ENCODE data around the gene RBM20. TPM values are rescaled to one million over a fixed set of nuclear protein-coding genes. Genes with fewer than 3 reads are reported as not detected.

RBM20 gene
- total RNA-seq, 1 experiment from 2014 or later, result 0.11 TPM

- H3K4me2 ChIP-seq, result no peak overlapping the region
- H3K9me2 ChIP-seq (ENCODE audit: insufficient read depth), result no peaks in the 10 kb centered on the region
- H3K27ac ChIP-seq, result no peak overlapping the region
- no peaks in the 10 kb centered on the region for H4K20me1 ChIP-seq (ENCODE audit: insufficient read depth)
- no peaks in the 10 kb centered on the region for H3K36me3 ChIP-seq (ENCODE audit: low read depth)
- no TSS peak for BruUV-seq (replicated peaks)
- CTCF ChIA-PET, result no interaction called here
- intact Hi-C loops (cut with micrococcal nuclease; ENCODE audit: unreplicated experiment), result no loop called here
- TF ChIP-seq EZH2 (IDR thresholded peaks at IDR 0.05; ENCODE audit: low read depth) (no peak), CTCF (conservative IDR thresholded peaks at IDR 0.05) (no peak)
- H3K79me2 ChIP-seq (ENCODE audit: low read depth), result no peaks in the 10 kb centered on the region
- H3K4me3 ChIP-seq, result no peak overlapping the region
- H3K4me1 ChIP-seq (replicated peaks; ENCODE audit: insufficient read depth), result peaks cover 9% of the 10 kb centered on the region; the same call in 1 of the 2 replicates
- 0 out of 2 replicates have a peak, but pooled peaks cover 7% of the 10 kb centered on the region for H3F3A ChIP-seq (ENCODE audit: insufficient read depth, low read depth)
- no peaks in the 10 kb centered on the region for H3K27me3 ChIP-seq (ENCODE audit: insufficient read depth, low read depth)
- DNase-seq, result no peak
- no peaks in the 10 kb centered on the region for H3K9me3 ChIP-seq (ENCODE audit: insufficient read depth, low read depth)
- POLR2A ChIA-PET (ENCODE audit: unreplicated experiment), result no interaction called here
- H2AFZ ChIP-seq, result no peak overlapping the region
These were observed 181.4 kb downstream of the RBM20 start for GRCh38 chr10:110825508-110825907.

GRCh38 chr10:110827410-110827809 lies 183.3 kb downstream of the RBM20 start:
- POLR2A ChIA-PET (ENCODE audit: unreplicated experiment), result no interaction called here
- CTCF ChIA-PET, result interaction anchor here (0.6 kb wide), 1 partner anchor 1645 kb away, joined by 4 read pairs; no protein-coding TSS in a partner anchor
- intact Hi-C loops (cut with micrococcal nuclease; ENCODE audit: unreplicated experiment), result no loop called here

GRCh38 chr10:110827875-110828274 lies 183.7 kb downstream of the RBM20 start:
- no TSS peak for BruUV-seq (replicated peaks)
- Histone ChIP-seq H3K36me3 (ENCODE audit: low read depth) (no peaks in the 10 kb centered on the region), H3K27ac (no peak overlapping the region), H3K27me3 (ENCODE audit: insufficient read depth, low read depth) (no peaks in the 10 kb centered on the region), H3K4me2 (peak overlapping the region; percentile 2; the same call in 1 of the 2 replicates), H3K4me3 (no peak overlapping the region), H3K9me3 (ENCODE audit: insufficient read depth, low read depth) (no peaks in the 10 kb centered on the region), H2AFZ (no peak overlapping the region), H4K20me1 (ENCODE audit: insufficient read depth) (no peaks in the 10 kb centered on the region), H3K9me2 (ENCODE audit: insufficient read depth) (no peaks in the 10 kb centered on the region), H3F3A (ENCODE audit: insufficient read depth, low read depth) (0 out of 2 replicates have a peak, but pooled peaks cover 7% of the 10 kb centered on the region), H3K79me2 (ENCODE audit: low read depth) (no peaks in the 10 kb centered on the region), H3K4me1 (replicated peaks; ENCODE audit: insufficient read depth) (peaks cover 9% of the 10 kb centered on the region; the same call in 1 of the 2 replicates)
- ChIA-PET POLR2A (ENCODE audit: unreplicated experiment) (no interaction called here), CTCF (interaction anchor here (0.6 kb wide), 1 partner anchor 1644 kb away, joined by 4 read pairs; no protein-coding TSS in a partner anchor)
- DNase-seq, result no peak
- no peak for TF ChIP-seq CTCF (conservative IDR thresholded peaks at IDR 0.05)
- TF ChIP-seq EZH2 (IDR thresholded peaks at IDR 0.05; ENCODE audit: low read depth), result no peak
- intact Hi-C loops (cut with micrococcal nuclease; ENCODE audit: unreplicated experiment), result no loop called here

More at GRCh38 chr10:110827410-110827809, 183.3 kb downstream of the RBM20 start:
- Histone ChIP-seq H3K4me3 (no peak overlapping the region), H3K9me2 (ENCODE audit: insufficient read depth) (no peaks in the 10 kb centered on the region), H4K20me1 (ENCODE audit: insufficient read depth) (no peaks in the 10 kb centered on the region), H3K4me2 (peak overlapping the region; percentile 2; the same call in 1 of the 2 replicates), H3K79me2 (ENCODE audit: low read depth) (no peaks in the 10 kb centered on the region), H3K27ac (no peak overlapping the region), H3F3A (ENCODE audit: insufficient read depth, low read depth) (0 out of 2 replicates have a peak, but pooled peaks cover 7% of the 10 kb centered on the region), H3K36me3 (ENCODE audit: low read depth) (no peaks in the 10 kb centered on the region), H3K27me3 (ENCODE audit: insufficient read depth, low read depth) (no peaks in the 10 kb centered on the region), H3K9me3 (ENCODE audit: insufficient read depth, low read depth) (no peaks in the 10 kb centered on the region), H2AFZ (no peak overlapping the region), H3K4me1 (replicated peaks; ENCODE audit: insufficient read depth) (peaks cover 9% of the 10 kb centered on the region; the same call in 1 of the 2 replicates)
- TF ChIP-seq CTCF (conservative IDR thresholded peaks at IDR 0.05) (no peak), EZH2 (IDR thresholded peaks at IDR 0.05; ENCODE audit: low read depth) (no peak)
- no TSS peak for BruUV-seq (replicated peaks)
- DNase-seq, result peak in 1 of 2 experiments; percentile 79

Data from PC-9 (cell line).